HG03025 (cell line): Measurements from ENCODE around the gene UNKL.

Experiments used
- ATAC-seq: cut with Tn5 transposase; IDR thresholded peaks from one replicate; pipeline ENCODE4 v1.9.1; 2021; ENCODE audit warnings: mild to moderate bottlenecking, moderate library complexity; ENCODE audit not compliant: unreplicated experiment, low FRiP score

Gene UNKL

GRCh38 chr16:1342526-1343427, 71.7 kb downstream of the UNKL start:
- ATAC-seq, result peak; percentile 70

GRCh38 chr16:1341495-1342420, 72.7 kb downstream of the UNKL start:
- ATAC-seq, result no peak

DNA sequence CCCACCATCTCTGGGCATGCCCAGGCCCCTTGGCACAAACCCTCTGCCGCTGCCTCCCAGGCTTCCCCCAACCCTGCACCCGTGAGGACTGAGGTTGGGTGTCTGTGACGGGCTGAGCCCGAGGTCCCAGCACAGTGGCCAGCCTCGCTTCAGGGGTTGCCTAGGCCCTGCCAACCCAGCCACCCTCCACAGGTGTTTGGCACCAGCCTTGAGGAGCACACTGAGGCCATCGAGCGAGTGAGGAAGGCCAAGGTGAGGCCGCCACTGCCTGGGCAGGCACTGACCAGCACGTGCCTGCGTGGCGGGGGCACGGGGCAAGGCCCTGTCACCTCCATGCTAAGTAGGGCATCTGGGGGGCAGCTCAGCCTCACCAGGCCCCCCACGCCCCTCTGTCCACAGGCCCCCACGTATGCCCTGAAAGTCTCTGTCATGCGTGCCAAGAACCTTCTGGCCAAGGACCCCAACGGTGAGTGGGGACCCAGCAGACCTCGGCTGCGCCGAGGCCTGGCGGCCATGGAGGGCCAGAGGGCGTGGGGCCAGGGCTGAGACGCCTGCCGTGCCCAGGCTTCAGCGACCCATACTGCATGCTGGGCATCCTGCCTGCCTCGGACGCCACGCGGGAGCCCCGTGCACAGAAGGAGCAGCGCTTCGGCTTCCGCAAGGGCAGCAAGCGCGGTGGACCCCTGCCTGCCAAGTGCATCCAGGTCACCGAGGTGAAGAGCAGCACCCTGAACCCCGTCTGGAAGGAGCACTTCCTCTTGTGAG, 73.6 kb downstream of the UNKL start:
- no peak for ATAC-seq

DNA sequence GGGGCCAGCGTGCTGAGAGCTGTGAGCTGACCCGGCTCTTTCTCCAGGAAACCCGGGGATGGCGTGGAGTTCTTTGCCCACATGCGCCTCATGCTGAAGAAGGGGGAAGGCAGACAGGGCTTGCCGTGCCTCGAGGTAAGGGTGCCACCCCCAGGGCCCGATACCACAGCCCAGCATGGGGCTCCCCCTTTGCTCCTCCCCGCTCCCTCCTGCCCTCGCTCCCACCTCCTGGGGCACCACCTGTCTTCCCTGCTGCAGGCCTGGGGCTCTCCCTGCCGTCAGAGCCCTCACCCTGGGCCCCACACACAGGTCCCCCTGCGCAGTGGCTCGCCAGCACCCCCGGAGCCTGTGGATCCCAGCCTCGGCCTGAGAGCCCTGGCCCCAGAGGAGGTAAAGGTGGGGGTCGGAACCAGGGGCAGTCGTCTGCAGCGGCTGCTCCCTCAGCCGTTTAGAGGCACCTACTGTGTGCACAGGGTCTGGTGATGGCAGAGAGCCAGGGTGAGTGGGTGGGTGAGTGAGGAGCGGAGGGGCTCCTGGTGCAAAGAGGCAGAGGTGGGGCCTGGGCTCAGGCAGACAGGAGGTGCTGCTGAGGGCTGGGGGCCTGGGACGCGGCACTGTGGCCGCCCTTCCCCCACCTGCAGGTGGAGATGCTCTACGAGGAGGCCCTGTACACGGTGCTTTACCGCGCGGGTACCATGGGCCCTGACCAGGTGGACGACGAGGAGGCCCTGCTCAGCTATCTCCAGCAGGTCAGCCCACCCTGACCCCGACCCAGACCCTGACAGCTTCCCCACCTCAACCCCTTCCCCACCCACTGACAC, 75.4 kb downstream of the UNKL start:
- ATAC-seq, result no peak

DNA sequence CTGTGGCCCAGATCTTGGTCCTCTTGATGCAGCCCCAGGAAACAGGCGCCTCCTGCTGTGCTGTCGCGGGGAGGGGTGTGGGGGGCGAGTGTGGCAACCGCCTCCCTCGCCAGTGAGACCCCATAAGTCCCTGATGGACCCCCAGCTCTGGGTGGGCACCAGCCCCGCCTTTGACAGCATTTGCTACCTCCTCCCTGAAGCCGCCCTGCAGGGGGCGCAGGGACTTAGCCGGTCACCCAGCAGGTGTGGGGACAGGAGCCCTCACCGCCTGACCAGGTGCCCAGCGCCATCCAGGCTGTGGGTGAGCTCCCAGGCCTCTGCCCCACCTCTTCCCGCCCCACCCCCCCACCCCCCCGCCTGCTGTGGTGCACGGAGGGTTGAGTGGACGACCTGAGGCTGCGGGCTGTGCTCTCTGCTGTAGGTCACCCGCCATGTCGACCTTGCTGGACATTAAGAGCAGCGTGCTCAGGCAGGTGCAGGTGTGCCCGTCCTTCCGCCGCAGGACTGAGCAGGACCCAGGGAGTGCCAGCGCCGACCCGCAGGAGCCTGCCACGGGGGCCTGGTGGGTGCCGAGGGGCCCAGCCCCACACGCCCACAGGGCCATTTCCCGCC, 76.3 kb downstream of the UNKL start:
- ATAC-seq, result no peak

- ATAC-seq, result no peak
These were observed 77.0 kb downstream of the UNKL start for GRCh38 chr16:1337486-1337885.

GRCh38 chr16:1336619-1337018, 77.9 kb downstream of the UNKL start:
- no peak for ATAC-seq

GRCh38 chr16:1335996-1336395, 78.5 kb downstream of the UNKL start:
- no peak for ATAC-seq

DNA sequence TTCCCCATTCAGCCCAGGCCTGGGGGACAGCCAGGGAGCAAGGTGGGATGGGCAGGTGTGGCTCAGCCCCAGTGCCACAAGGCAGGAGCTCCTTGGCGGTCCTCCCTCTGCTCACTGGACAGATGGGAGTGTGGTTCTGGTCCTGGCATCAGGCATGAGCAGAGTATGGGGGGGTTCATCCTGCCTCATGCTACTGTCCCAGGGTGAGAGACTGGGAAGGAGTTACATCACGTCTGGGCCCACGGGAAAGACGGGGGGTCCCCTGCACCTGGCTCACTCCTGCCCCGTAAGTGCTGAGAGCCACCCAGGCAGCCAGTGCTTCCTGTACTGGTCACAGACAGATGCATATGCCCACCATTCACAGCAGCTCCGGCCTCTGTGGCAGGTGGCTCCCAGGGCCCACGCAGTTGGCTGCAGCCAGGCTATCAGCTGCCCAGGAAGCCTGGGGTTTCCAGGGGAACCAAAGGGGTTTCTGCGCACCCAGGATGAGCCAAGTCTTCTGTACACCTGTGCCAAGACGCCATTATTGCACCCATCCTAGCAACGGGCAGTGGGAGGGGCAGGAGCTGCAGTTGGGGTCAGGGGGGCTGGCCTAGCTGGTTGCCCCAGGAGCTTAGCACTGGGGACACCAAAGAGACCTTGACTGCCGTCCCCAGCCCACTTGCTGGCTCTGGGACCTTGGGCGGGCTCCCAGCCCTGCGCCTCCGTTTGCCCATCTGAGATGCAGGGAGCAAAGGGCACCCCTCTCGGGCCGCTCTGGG, 79.1 kb downstream of the UNKL start:
- ATAC-seq, result no peak

GRCh38 chr16:1334739-1335138, 79.8 kb downstream of the UNKL start:
- no peak for ATAC-seq

GRCh38 chr16:1333854-1334700, 80.4 kb downstream of the UNKL start:
- ATAC-seq, result no peak

- no peak for ATAC-seq
These were observed 81.2 kb downstream of the UNKL start, which contains the start of gene BAIAP3 for GRCh38 chr16:1333149-1333812. Gene BAIAP3, plus strand, starts transcription at chr16:1333645. Its CDS starts 4,905 bp downstream, at chr16:1338550.

- no peak for ATAC-seq
These were observed 81.8 kb downstream of the UNKL start for GRCh38 chr16:1332618-1333148.

DNA sequence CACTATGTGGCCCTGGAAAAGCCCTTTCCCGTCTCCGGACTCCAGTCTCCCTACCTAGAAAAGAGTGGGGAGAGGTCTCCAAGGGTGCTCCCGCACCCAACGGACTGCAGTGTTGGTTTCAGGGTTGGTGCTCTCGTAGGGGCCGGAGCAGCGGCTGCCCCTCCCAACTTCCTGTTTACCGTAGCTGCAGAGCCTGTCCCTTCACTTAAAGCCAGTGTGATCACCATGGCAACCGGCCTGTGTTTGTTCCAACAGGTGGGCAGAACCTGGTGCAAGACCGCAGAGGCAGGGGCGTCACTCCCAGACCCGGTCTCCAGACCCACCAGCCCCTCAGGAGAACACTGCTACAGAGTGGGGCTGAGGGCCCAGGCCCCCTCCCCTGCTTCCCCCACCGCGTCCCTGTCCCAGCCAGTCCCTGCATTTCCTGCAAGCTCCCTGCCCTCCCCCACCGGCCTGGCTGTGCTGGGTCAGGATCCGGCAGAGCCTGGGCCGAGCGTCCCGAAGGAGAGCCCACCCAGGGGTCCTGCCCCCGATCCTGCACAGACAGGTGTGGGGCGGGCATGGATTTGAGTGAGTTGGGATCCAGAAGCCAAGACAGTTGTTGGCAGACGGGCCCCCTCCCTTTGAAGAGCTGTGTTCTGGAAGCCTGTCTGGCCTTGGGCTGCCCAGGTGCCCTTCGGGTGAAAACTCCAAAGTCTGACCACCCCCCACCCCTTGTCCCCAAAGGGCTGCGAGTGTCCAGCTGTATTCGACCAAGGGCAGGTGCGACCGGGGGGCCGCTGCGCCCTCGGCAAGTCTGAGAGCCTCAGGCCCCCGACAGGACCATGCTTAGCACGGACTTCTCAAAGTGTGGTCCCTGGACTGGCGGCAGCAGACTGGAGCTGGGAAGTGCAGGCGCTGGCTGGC, 82.5 kb downstream of the UNKL start:
- no peak for ATAC-seq

DNA sequence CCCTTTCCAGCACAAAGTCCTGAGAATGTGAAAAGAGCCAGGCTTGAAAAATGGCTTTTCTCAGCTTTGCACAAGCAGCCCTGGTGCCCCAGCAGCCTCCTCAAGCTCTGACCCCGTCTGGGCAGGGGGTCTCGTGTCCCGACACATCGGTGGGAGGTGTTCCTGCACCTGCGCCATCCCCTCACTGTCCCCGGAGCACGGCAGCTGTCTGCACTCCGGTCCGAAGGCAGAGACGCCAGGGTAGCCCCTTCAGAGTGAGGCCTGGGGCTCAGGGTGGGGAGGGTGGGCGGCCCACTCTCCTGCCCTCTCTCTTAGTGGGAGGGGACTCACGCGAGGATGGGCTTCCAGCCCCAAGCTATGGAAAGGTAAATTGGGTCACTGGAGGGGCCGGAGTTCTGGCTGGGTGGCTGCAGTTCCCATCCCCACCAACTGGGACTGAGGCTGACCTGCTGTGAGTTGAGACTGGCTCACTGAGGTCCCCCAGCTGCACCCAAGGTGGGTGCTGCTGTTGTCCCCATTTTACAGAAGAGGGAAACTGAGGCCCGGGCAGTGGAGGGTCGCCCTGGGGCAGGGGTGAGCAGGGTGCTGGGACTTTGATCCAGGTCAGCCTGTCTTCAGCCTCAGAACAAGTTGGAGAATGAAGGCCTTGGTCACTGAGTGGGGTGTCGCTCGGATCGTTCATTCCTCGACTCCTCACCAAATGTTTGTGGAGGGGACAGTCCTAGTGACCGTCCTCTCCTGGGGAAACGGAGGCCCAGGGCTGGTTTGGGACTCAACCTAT, 83.4 kb downstream of the UNKL start:
- no peak for ATAC-seq
